Neural cell (in vitro differentiated cells): ENCODE measurements around the gene EXPH5.

Experiments used
- EP300 ChIP-seq: fragments of 450-650 bp; conservative IDR thresholded peaks from 2 replicates; pipeline ENCODE4 v1.6.1; 2014; ENCODE audit warnings: antibody characterized with exemption, mild to moderate bottlenecking, moderate library complexity; ENCODE audit not compliant: poor library complexity, severe bottlenecking
- EZH2 ChIP-seq: fragments of 200-600, 300-800 bp; shearing (Covaris generic), sonication (generic); IDR thresholded peaks from 2 replicates; pipeline ENCODE4 v1.6.1; 2014; ENCODE audit warnings: antibody characterized with exemption, low read length, borderline replicate concordance, mild to moderate bottlenecking; ENCODE audit not compliant: insufficient read depth, poor library complexity, severe bottlenecking
- POLR2AphosphoS5 ChIP-seq: IDR thresholded peaks from 2 replicates; pipeline ENCODE4 v1.6.1; 2012
- TAF1 ChIP-seq: IDR thresholded peaks from 2 replicates; pipeline ENCODE4 v1.6.1; 2012; ENCODE audit warnings: low read depth
- TF ChIP-seq, protein P1 (sequence below): fragments of 450-650 bp; IDR thresholded peaks from 2 replicates; pipeline ENCODE4 v1.5.1; 2014; ENCODE audit warnings: antibody characterized with exemption, mild to moderate bottlenecking, moderate library complexity; ENCODE audit not compliant: poor library complexity, severe bottlenecking

GRCh38 chr11:108486331-108486730, 107.2 kb downstream of the EXPH5 start:
- TF ChIP-seq, protein P1, sequence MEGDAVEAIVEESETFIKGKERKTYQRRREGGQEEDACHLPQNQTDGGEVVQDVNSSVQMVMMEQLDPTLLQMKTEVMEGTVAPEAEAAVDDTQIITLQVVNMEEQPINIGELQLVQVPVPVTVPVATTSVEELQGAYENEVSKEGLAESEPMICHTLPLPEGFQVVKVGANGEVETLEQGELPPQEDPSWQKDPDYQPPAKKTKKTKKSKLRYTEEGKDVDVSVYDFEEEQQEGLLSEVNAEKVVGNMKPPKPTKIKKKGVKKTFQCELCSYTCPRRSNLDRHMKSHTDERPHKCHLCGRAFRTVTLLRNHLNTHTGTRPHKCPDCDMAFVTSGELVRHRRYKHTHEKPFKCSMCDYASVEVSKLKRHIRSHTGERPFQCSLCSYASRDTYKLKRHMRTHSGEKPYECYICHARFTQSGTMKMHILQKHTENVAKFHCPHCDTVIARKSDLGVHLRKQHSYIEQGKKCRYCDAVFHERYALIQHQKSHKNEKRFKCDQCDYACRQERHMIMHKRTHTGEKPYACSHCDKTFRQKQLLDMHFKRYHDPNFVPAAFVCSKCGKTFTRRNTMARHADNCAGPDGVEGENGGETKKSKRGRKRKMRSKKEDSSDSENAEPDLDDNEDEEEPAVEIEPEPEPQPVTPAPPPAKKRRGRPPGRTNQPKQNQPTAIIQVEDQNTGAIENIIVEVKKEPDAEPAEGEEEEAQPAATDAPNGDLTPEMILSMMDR: no peak
- TF ChIP-seq EZH2 (no peak), TAF1 (no peak), EP300 (no peak), POLR2AphosphoS5 (no peak)
